DND-41 (cell line): ENCODE measurements around the gene PDE3A.
A peak's percentile ranks its signal among the peaks of the same experiment; 100 is the strongest.

ENCODE experiments used
- ATAC-seq: fragments of 200-7000 bp; cut with Tn5 transposase; 3 replicates; pipeline ENCODE4 v1.9.1; 2021; ENCODE audit warnings: low read depth; ENCODE audit not compliant: insufficient read depth
- DNase-seq: peaks from one replicate; pipeline ENCODE4 v3.0.0-alpha.2; 2020
- H2AFZ ChIP-seq: 2 replicates; pipeline ENCODE4 v1.6.0; 2012; ENCODE audit warnings: low read depth, low read length
- H3K27ac ChIP-seq: 2 replicates; pipeline ENCODE4 v1.5.1; 2012; ENCODE audit warnings: low read length, inconsistent platforms
- H3K27me3 ChIP-seq: fragments of 200-600 bp; sonication (generic); 2 replicates; pipeline ENCODE4 v1.6.0; 2012; ENCODE audit warnings: low read length, mild to moderate bottlenecking, inconsistent platforms; ENCODE audit not compliant: insufficient read depth, poor library complexity
- H3K36me3 ChIP-seq: 2 replicates; pipeline ENCODE4 v1.5.1; 2012; ENCODE audit warnings: low read length, inconsistent platforms; ENCODE audit not compliant: insufficient read depth
- H3K4me1 ChIP-seq: 2 replicates; pipeline ENCODE4 v1.5.1; 2012; ENCODE audit warnings: mild to moderate bottlenecking, low read length; ENCODE audit not compliant: insufficient read depth
- H3K4me2 ChIP-seq: 2 replicates; pipeline ENCODE4 v1.6.0; 2012; ENCODE audit warnings: mild to moderate bottlenecking, moderate library complexity, low read length, inconsistent platforms; ENCODE audit not compliant: insufficient read depth
- H3K4me3 ChIP-seq, 2 experiments: fragments of 200-600 bp in 1 of 2; shearing (Covaris generic) in 1 of 2; 2 replicates each; pipeline ENCODE4 v1.5.1; 2012 to 2016; ENCODE audit warnings: inconsistent platforms in 2 of 2, low read length in 2 of 2, mild to moderate bottlenecking in 2 of 2, low read depth in 1 of 2, moderate library complexity in 1 of 2
- H3K79me2 ChIP-seq: 2 replicates; pipeline ENCODE4 v1.6.0; 2012; ENCODE audit warnings: low read length, inconsistent platforms; ENCODE audit not compliant: insufficient read depth
- H3K9ac ChIP-seq: 2 replicates; pipeline ENCODE4 v1.6.0; 2012; ENCODE audit warnings: low read depth, mild to moderate bottlenecking, inconsistent platforms, low read length, moderate library complexity
- H3K9me3 ChIP-seq: 2 replicates; pipeline ENCODE4 v1.5.1; 2012; ENCODE audit warnings: low read length, moderate library complexity, mild to moderate bottlenecking, inconsistent platforms; ENCODE audit not compliant: insufficient read depth, severe bottlenecking
- H4K20me1 ChIP-seq: 2 replicates; pipeline ENCODE4 v1.6.0; 2012; ENCODE audit warnings: low read length; ENCODE audit not compliant: insufficient read depth
- EZH2 ChIP-seq: IDR thresholded peaks from 3 replicates; pipeline ENCODE4 v1.6.1; 2012; ENCODE audit warnings: borderline replicate concordance, low read depth, mild to moderate bottlenecking, moderate library complexity, low read length, inconsistent platforms; ENCODE audit not compliant: severe bottlenecking
- TF ChIP-seq, protein P1 (sequence below): IDR thresholded peaks from 2 replicates; pipeline ENCODE4 v1.5.1; 2012; ENCODE audit warnings: borderline replicate concordance, low read length, moderate library complexity, mild to moderate bottlenecking; ENCODE audit not compliant: poor library complexity, severe bottlenecking; ENCODE audit errors: extremely low read depth

The PDE3A gene

DNA sequence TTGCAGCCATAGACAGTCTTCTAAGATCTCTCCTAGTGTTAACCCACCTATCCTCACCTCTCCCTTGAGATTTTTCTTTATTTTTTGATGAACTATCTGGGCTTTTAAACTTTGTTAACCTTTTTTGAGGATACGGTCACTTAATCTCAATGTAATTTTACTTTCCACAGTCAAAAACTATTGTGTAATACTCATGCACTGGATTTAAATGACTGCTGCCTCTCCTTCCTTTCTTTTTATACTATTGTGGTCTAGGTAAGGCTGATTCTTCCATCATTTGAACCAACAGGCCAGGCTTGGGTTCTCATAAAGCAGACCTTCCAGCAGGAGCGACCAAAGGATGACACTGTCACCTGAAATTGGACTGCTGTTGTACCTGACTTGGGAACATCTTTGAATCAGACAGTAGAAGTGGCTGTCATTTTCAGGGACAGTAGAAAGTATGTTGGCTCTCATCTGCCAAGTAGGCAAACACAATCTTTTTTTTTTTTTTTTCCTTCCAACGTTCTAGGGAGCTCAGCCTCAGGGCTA, 689 bp upstream of the PDE3A start:
- no peak for DNase-seq
- no peak overlapping the region for H3K4me2 ChIP-seq
- H4K20me1 ChIP-seq, result no peaks in the 10 kb centered on the region
- H3K27ac ChIP-seq, result no peak overlapping the region
- no peak overlapping the region for H3K4me3 ChIP-seq
- H3K79me2 ChIP-seq, result no peaks in the 10 kb centered on the region
- no peak overlapping the region for H2AFZ ChIP-seq
- H3K36me3 ChIP-seq, result no peaks in the 10 kb centered on the region
- H3K9me3 ChIP-seq, result no peaks in the 10 kb centered on the region
- TF ChIP-seq, protein P1, sequence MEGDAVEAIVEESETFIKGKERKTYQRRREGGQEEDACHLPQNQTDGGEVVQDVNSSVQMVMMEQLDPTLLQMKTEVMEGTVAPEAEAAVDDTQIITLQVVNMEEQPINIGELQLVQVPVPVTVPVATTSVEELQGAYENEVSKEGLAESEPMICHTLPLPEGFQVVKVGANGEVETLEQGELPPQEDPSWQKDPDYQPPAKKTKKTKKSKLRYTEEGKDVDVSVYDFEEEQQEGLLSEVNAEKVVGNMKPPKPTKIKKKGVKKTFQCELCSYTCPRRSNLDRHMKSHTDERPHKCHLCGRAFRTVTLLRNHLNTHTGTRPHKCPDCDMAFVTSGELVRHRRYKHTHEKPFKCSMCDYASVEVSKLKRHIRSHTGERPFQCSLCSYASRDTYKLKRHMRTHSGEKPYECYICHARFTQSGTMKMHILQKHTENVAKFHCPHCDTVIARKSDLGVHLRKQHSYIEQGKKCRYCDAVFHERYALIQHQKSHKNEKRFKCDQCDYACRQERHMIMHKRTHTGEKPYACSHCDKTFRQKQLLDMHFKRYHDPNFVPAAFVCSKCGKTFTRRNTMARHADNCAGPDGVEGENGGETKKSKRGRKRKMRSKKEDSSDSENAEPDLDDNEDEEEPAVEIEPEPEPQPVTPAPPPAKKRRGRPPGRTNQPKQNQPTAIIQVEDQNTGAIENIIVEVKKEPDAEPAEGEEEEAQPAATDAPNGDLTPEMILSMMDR, result no peak
- TF ChIP-seq EZH2, result no peak
- H3K27me3 ChIP-seq, result no peaks in the 10 kb centered on the region
- ATAC-seq, result no peak
- no peak overlapping the region for H3K9ac ChIP-seq
- H3K4me1 ChIP-seq, result no peaks in the 10 kb centered on the region

GRCh38 chr12:20368651-20369304, 441 bp downstream of the PDE3A start:
- TF ChIP-seq EZH2, result no peak
- TF ChIP-seq, protein P1, result no peak
- Histone ChIP-seq H3K27me3 (no peaks in the 10 kb centered on the region), H3K4me3 (no peak overlapping the region), H2AFZ (no peak overlapping the region), H3K27ac (no peak overlapping the region), H3K4me2 (no peak overlapping the region), H3K4me1 (no peaks in the 10 kb centered on the region), H3K79me2 (no peaks in the 10 kb centered on the region), H3K9ac (no peak overlapping the region), H4K20me1 (no peaks in the 10 kb centered on the region), H3K9me3 (no peaks in the 10 kb centered on the region), H3K36me3 (no peaks in the 10 kb centered on the region)
- ATAC-seq (no peak), DNase-seq (no peak)

DNA sequence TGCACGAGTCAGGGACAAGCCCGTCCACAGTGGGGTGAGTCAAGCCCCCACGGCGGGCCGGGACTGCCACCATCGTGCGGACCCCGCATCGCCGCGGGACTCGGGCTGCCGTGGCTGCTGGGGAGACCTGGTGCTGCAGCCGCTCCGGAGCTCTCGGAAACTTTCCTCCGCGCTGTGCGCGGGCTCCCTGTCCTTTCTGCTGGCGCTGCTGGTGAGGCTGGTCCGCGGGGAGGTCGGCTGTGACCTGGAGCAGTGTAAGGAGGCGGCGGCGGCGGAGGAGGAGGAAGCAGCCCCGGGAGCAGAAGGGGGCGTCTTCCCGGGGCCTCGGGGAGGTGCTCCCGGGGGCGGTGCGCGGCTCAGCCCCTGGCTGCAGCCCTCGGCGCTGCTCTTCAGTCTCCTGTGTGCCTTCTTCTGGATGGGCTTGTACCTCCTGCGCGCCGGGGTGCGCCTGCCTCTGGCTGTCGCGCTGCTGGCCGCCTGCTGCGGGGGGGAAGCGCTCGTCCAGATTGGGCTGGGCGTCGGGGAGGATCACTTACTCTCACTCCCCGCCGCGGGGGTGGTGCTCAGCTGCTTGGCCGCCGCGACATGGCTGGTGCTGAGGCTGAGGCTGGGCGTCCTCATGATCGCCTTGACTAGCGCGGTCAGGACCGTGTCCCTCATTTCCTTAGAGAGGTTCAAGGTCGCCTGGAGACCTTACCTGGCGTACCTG, 1.1 kb downstream of the PDE3A start:
- Histone ChIP-seq H3K27ac (no peak overlapping the region), H2AFZ (no peak overlapping the region), H3K4me2 (no peak overlapping the region), H3K4me1 (no peaks in the 10 kb centered on the region), H3K9ac (no peak overlapping the region), H4K20me1 (no peaks in the 10 kb centered on the region), H3K9me3 (no peaks in the 10 kb centered on the region), H3K36me3 (no peaks in the 10 kb centered on the region), H3K79me2 (no peaks in the 10 kb centered on the region), H3K4me3 (no peak overlapping the region), H3K27me3 (no peaks in the 10 kb centered on the region)
- ATAC-seq (0 out of 3 replicates have a peak, but pooled peaks have one; percentile 9), DNase-seq (no peak)
- no peak for TF ChIP-seq EZH2
- TF ChIP-seq, protein P1, result no peak
